Measurements from ENCODE around the gene ZNF454. TPM values are rescaled to one million over a fixed set of nuclear protein-coding genes. Genes with fewer than 3 reads are reported as not detected.

ZNF454 gene
- total RNA-seq, 2 experiments from 2014 or later, result not detected

GRCh38 chr5:178998441-178998840 is 57.4 kb downstream of the ZNF454 start:
- CTCF ChIA-PET, result no interaction called here
- POLR2A ChIA-PET, result no interaction called here
- Mint-ChIP-seq H3K4me3 (no peak overlapping the region), H3K27me3 (peaks cover 31% of the 10 kb centered on the region), H3K36me3 (ENCODE audit: low read depth) (no peaks in the 10 kb centered on the region), H3K27ac (no peak overlapping the region), H3K4me1 (ENCODE audit: low read depth) (peaks cover 4% of the 10 kb centered on the region), H3K9me3 (no peaks in the 10 kb centered on the region)
- no peak for TF ChIP-seq CTCF (IDR thresholded peaks at IDR 0.05)
- intact Hi-C loops (cut with micrococcal nuclease), result no loop called here
- DNase-seq (no peak), ATAC-seq (no peak)

- peaks cover 15% of the 10 kb centered on the region for H3K27me3 Mint-ChIP-seq
- DNase-seq, result no peak
- CTCF ChIA-PET, result no interaction called here
- H3K27ac Mint-ChIP-seq, result no peak overlapping the region
- peaks cover 25% of the 10 kb centered on the region for H3K9me3 Mint-ChIP-seq
- no peak overlapping the region for H3K4me3 Mint-ChIP-seq
- POLR2A ChIA-PET, result no interaction called here
- H3K36me3 Mint-ChIP-seq (ENCODE audit: low read depth), result no peaks in the 10 kb centered on the region
- intact Hi-C loops (cut with micrococcal nuclease), result no loop called here
- no peak for TF ChIP-seq CTCF (IDR thresholded peaks at IDR 0.05)
- no peaks in the 10 kb centered on the region for H3K4me1 Mint-ChIP-seq (ENCODE audit: low read depth)
- no peak for ATAC-seq
Observed at GRCh38 chr5:179006564-179006963, 65.6 kb downstream of the ZNF454 start.

- intact Hi-C loops (cut with micrococcal nuclease), result no loop called here
- no peaks in the 10 kb centered on the region for H3K36me3 Mint-ChIP-seq (ENCODE audit: low read depth)
Observed at GRCh38 chr5:179008667-179009066, 67.7 kb downstream of the ZNF454 start.

More at GRCh38 chr5:179008667-179009066, 67.7 kb downstream of the ZNF454 start:
- ATAC-seq (no peak), DNase-seq (no peak)
- Mint-ChIP-seq H3K27ac (no peak overlapping the region), H3K4me1 (ENCODE audit: low read depth) (no peaks in the 10 kb centered on the region), H3K27me3 (peaks cover 7% of the 10 kb centered on the region), H3K9me3 (peaks cover 34% of the 10 kb centered on the region), H3K4me3 (no peak overlapping the region)
- no peak for TF ChIP-seq CTCF (IDR thresholded peaks at IDR 0.05)
- ChIA-PET CTCF (no interaction called here), POLR2A (no interaction called here)

Other genes starting within 250 kb of the ZNF454 start
- 10 to 100 TPM; 11.4 to 12.8 TPM for gene ZNF354A, start 210.5 kb upstream of the ZNF454 start, total RNA-seq
- gene ZNF354B, start 81.2 kb upstream of the ZNF454 start, total RNA-seq, result 1 to 10 TPM; 7.1 to 8.4 TPM
- gene ZFP2, start 45.3 kb upstream of the ZNF454 start, total RNA-seq, result under 1 TPM; 0.36 to 0.69 TPM
- not detected for gene GRM6, start 54.1 kb downstream of the ZNF454 start, total RNA-seq
- 1 to 10 TPM; 2.3 to 2.6 TPM for gene ZNF879, start 82.6 kb downstream of the ZNF454 start, total RNA-seq
- gene ZNF354C, start 119.2 kb downstream of the ZNF454 start, total RNA-seq, result 1 to 10 TPM; 7.0 to 7.4 TPM

Data from activated CD8-positive, alpha-beta T cell treated with anti-CD3 and anti-CD28 coated beads for 36 hours (primary cell).